K562 (cell line): ENCODE results near the gene PAPOLB. TPM values are rescaled to one million over a fixed set of nuclear protein-coding genes. Genes with fewer than 3 reads are reported as not detected.

ENCODE experiments used
- ATAC-seq: fragments of 200-7000 bp; cut with Tn5 transposase; 3 replicates; pipeline ENCODE4 v1.9.1; 2020; ENCODE audit warnings: moderate library complexity
- BruUV-seq: library from RNA; stranded (reverse); fragments of 400-500 nt; replicated peaks from 2 replicates; lab custom pipeline; 2021; lab: Mats Ljungman, UMichigan
- CTCF ChIA-PET: fragments of 300-600 bp; formaldehyde crosslinking; extraction: SDS; loops from one replicate; lab custom pipeline; 2021; ENCODE audit warnings: low intra/inter-chr PET ratio; lab: Yijun Ruan, JAX
- POLR2A ChIA-PET: fragments of 300-600, 350-650 bp; sonication (Branson Sonifier 250); formaldehyde crosslinking; extraction: SDS; loops from one replicate; lab custom pipeline; 2021; ENCODE audit warnings: antibody characterized with exemption, inconsistent platforms; lab: Yijun Ruan, JAX
- DNase-seq, 4 experiments: peaks; one replicate each; pipeline versions ENCODE4 v3.0.0 to v3.0.0-alpha.2; 2011 to 2018; ENCODE audit warnings: low spot score in 3 of 4, mixed read lengths in 3 of 4; ENCODE audit errors: extremely low read depth in 1 of 4
- FAIRE-seq: peaks from 2 replicates; lab custom pipeline; 2011; peaks lifted over from hg19 to GRCh38; lab: Jason Lieb, UNC
- H2AFZ ChIP-seq: 2 replicates; pipeline ENCODE4 v1.6.0; 2011; ENCODE audit warnings: low read depth, low read length, control low read depth, inconsistent platforms
- H3K27ac ChIP-seq: fragments of 200-600 bp; 3 replicates; pipeline ENCODE4 v1.8.0; 2011; ENCODE audit warnings: low read depth, mild to moderate bottlenecking, control low read depth, inconsistent platforms, low read length, moderate library complexity, mixed read lengths; ENCODE audit errors: extremely low read depth
- H3K27me3 ChIP-seq, 2 experiments: fragments of 300-600 bp in 1 of 2; 2 replicates in 1 of 2; 3 replicates in 1 of 2; pipeline versions ENCODE4 v1.6.0 to v1.8.0; 2011; ENCODE audit warnings: inconsistent platforms in 2 of 2, low read length in 2 of 2, mild to moderate bottlenecking in 1 of 2, mixed read lengths in 1 of 2, moderate library complexity in 1 of 2; ENCODE audit not compliant: control insufficient read depth in 2 of 2, insufficient read depth in 2 of 2
- H3K36me3 ChIP-seq: fragments of 300-600 bp; 3 replicates; pipeline ENCODE4 v1.8.0; 2011; ENCODE audit warnings: mild to moderate bottlenecking, low read length, inconsistent platforms; ENCODE audit not compliant: control insufficient read depth, insufficient read depth
- H3K4me1 ChIP-seq, 2 experiments: fragments of 200-600 bp in 1 of 2; replicated peaks in 1 of 2; 2 replicates in 1 of 2; 3 replicates in 1 of 2; pipeline versions ENCODE4 v1.5.1 to v1.8.0; 2011; ENCODE audit warnings: inconsistent platforms in 2 of 2, low read length in 2 of 2, mild to moderate bottlenecking in 1 of 2, mixed read lengths in 1 of 2, moderate library complexity in 1 of 2; ENCODE audit not compliant: control insufficient read depth in 2 of 2, insufficient read depth in 2 of 2
- H3K4me2 ChIP-seq: 2 replicates; pipeline ENCODE4 v1.6.1; 2011; ENCODE audit warnings: low read length, control low read depth, inconsistent platforms, mixed read lengths; ENCODE audit not compliant: insufficient read depth
- H3K4me3 ChIP-seq: fragments of 200-600 bp; sonication (generic), shearing (Covaris generic); 2 replicates; pipeline ENCODE4 v1.5.1; 2016; ENCODE audit warnings: control low read depth, inconsistent platforms
- H3K79me2 ChIP-seq: fragments of 200-600 bp; 3 replicates; pipeline ENCODE4 v1.8.0; 2011; ENCODE audit warnings: low read length, inconsistent platforms; ENCODE audit not compliant: control insufficient read depth, insufficient read depth
- H3K9ac ChIP-seq, 2 experiments: 2 replicates each; pipeline versions ENCODE4 v1.6.0 to v1.6.1; 2011; ENCODE audit warnings: low read depth in 2 of 2, low read length in 2 of 2, control low read depth in 1 of 2, inconsistent platforms in 1 of 2, mild to moderate bottlenecking in 1 of 2, mixed read lengths in 1 of 2; ENCODE audit not compliant: insufficient read depth in 1 of 2
- H3K9me1 ChIP-seq: one replicate; pipeline ENCODE4 v1.6.0; 2011; ENCODE audit warnings: inconsistent platforms, mild to moderate bottlenecking, low read length, moderate library complexity; ENCODE audit not compliant: control insufficient read depth, insufficient read depth
- H3K9me3 ChIP-seq: replicated peaks from 2 replicates; pipeline ENCODE4 v1.5.1; 2011; ENCODE audit warnings: low read depth, low read length, inconsistent platforms; ENCODE audit not compliant: control insufficient read depth, insufficient read depth
- H4K20me1 ChIP-seq: replicated peaks from 2 replicates; pipeline ENCODE4 v1.6.1; 2011; ENCODE audit warnings: low read length, inconsistent platforms, mixed read lengths; ENCODE audit not compliant: control insufficient read depth, insufficient read depth
- CBX2 ChIP-seq: fragments of 200-600 bp; sonication (generic); IDR thresholded peaks from one replicate; pipeline ENCODE4 v1.6.1; 2012; ENCODE audit warnings: mild to moderate bottlenecking, low read length, inconsistent platforms; ENCODE audit not compliant: insufficient read depth, poor library complexity, severe bottlenecking
- ELF1 ChIP-seq: fragments of 200-800 bp; sonication (Bioruptor generic); IDR thresholded peaks from 2 replicates; pipeline ENCODE4 v1.6.1; 2016; ENCODE audit warnings: missing genetic modification characterization, missing compliant biosample characterization
- ESRRA ChIP-seq: fragments of 450-650 bp; IDR thresholded peaks from 2 replicates; pipeline ENCODE4 v1.6.1; 2014; ENCODE audit warnings: low read depth, mild to moderate bottlenecking, moderate library complexity, borderline replicate concordance
- EWSR1 ChIP-seq: fragments of 450-650 bp; IDR thresholded peaks from 2 replicates; pipeline ENCODE4 v1.6.1; 2018; ENCODE audit warnings: borderline replicate concordance, mild to moderate bottlenecking, low read depth, moderate library complexity; ENCODE audit not compliant: partially characterized antibody
- HES1 ChIP-seq: fragments of 450-650 bp; IDR thresholded peaks from 2 replicates; pipeline ENCODE4 v1.6.1; 2016; ENCODE audit warnings: low read depth, mild to moderate bottlenecking, moderate library complexity
- HMG20B ChIP-seq: fragments of 250-450 bp; sonication (Bioruptor Pico); IDR thresholded peaks from 2 replicates; pipeline ENCODE4 v1.5.0; 2021; ENCODE audit warnings: mild to moderate bottlenecking
- KAT8 ChIP-seq: fragments of 450-650 bp; IDR thresholded peaks from 2 replicates; pipeline ENCODE4 v1.6.1; 2016; ENCODE audit warnings: low read depth, mild to moderate bottlenecking
- MLLT1 ChIP-seq, 2 experiments: fragments of 450-650 bp; IDR thresholded peaks; 2 replicates each; pipeline ENCODE4 v1.6.1; 2016
- PCBP2 ChIP-seq: fragments of 200-400 bp; formaldehyde crosslinking; IDR thresholded peaks from 2 replicates; pipeline ENCODE4 v1.6.1; 2018; ENCODE audit warnings: low read length, low read depth, mild to moderate bottlenecking, moderate library complexity; ENCODE audit not compliant: poor library complexity, severe bottlenecking
- PML ChIP-seq: IDR thresholded peaks from 2 replicates; pipeline ENCODE4 v1.6.1; 2012; ENCODE audit warnings: low read length, inconsistent platforms
- RBM34 ChIP-seq: fragments of 200-400 bp; formaldehyde crosslinking; IDR thresholded peaks from 2 replicates; pipeline ENCODE4 v1.6.1; 2018; ENCODE audit warnings: low read length, borderline replicate concordance; ENCODE audit not compliant: insufficient read depth
- RFX7 ChIP-seq: fragments of 250-450 bp; sonication (Bioruptor Pico); IDR thresholded peaks from 2 replicates; pipeline ENCODE4 v1.5.1; 2021; ENCODE audit warnings: mild to moderate bottlenecking
- RNF2 ChIP-seq: sonication (generic); IDR thresholded peaks from 2 replicates; pipeline ENCODE4 v1.6.1; 2016
- TARDBP ChIP-seq: fragments of 450-650 bp; IDR thresholded peaks from 2 replicates; pipeline ENCODE4 v1.6.1; 2016
- WHSC1 ChIP-seq: IDR thresholded peaks from one replicate; pipeline ENCODE4 v1.6.1; 2012; ENCODE audit warnings: low read length, control low read depth, inconsistent platforms
- ZNF41 ChIP-seq: fragments of 250-450 bp; sonication (Bioruptor Pico); conservative IDR thresholded peaks from 2 replicates; pipeline ENCODE4 v1.4.0; 2020; ENCODE audit warnings: mild to moderate bottlenecking
- ZNF699 ChIP-seq: fragments of 250-450 bp; sonication (Bioruptor Pico); IDR thresholded peaks from 2 replicates; pipeline ENCODE4 v1.8.0; 2021; ENCODE audit warnings: mild to moderate bottlenecking, moderate library complexity; ENCODE audit not compliant: insufficient replicate concordance
- ZNF707 ChIP-seq: fragments of 250-450 bp; sonication (Bioruptor Pico); conservative IDR thresholded peaks from 2 replicates; pipeline ENCODE4 v1.8.0; 2022; ENCODE audit warnings: inconsistent platforms, mild to moderate bottlenecking, moderate library complexity
- WGBS: fragments of 100-300 bp; shearing (Covaris generic); methylation state at CpG from one replicate; pipeline ENCODE4 v1.1.6; 2016; ENCODE audit warnings: low coverage, mixed read lengths; ENCODE audit not compliant: insufficient coverage; ENCODE audit errors: missing lambda C conversion rate; 5-methylcytosine and 5-hydroxymethylcytosine counted together
- in situ Hi-C: fragments of 300-500 bp; cut with MboI; formaldehyde crosslinking; loops from 4 replicates; pipeline ENCODE4 v1.15.0; 2018; ENCODE audit warnings: inconsistent platforms, mixed read lengths
- intact Hi-C: fragments of 100-400 bp; cut with micrococcal nuclease; formaldehyde crosslinking; loops from 2 replicates; pipeline ENCODE4 v1.14.2; 2022
- polyA plus RNA-seq, 8 experiments: library from polyadenylated mRNA; depleted of rRNA in 4 of 8; stranded (reverse) in 5 of 8; unstranded in 3 of 8; fragments of >200 nt; fragmentation: Nextera tagmentation in 2 of 8; fragmentation: Illumina TruSeq in 1 of 8; extraction: Ambion mirVana in 2 of 8; extraction: Trizol in 1 of 8; gene quantifications; 2 replicates each; pipeline versions ENCODE4 v1.2.1 to v1.2.3, GENCODE V29; 2011 to 2014; ENCODE audit warnings: inconsistent platforms in 1 of 8, missing spikeins in 1 of 8
- total RNA-seq, 7 experiments: library from RNA; depleted of rRNA in 6 of 7; stranded (reverse); fragments of >200 nt in 6 of 7; fragmentation: Illumina TruSeq in 2 of 7; extraction: Trizol in 2 of 7; gene quantifications; 2 replicates each; pipeline versions ENCODE4 v1.2.1 to v1.2.3, GENCODE V29; 2011 to 2021; ENCODE audit warnings: low replicate concordance in 1 of 7
- TF ChIP-seq, protein P1 (sequence below): fragments of 250-450 bp; sonication (Bioruptor Pico); IDR thresholded peaks from 2 replicates; pipeline ENCODE4 v1.4.0; 2020

Gene PAPOLB
- total and polyA plus RNA-seq, 9 of the 15 experiments (the other 6 are each of a cell fraction or from before 2014, with no cell fraction given) = 0.04 to 0.33 (median 0.16) TPM; not detected in 4

DNA sequence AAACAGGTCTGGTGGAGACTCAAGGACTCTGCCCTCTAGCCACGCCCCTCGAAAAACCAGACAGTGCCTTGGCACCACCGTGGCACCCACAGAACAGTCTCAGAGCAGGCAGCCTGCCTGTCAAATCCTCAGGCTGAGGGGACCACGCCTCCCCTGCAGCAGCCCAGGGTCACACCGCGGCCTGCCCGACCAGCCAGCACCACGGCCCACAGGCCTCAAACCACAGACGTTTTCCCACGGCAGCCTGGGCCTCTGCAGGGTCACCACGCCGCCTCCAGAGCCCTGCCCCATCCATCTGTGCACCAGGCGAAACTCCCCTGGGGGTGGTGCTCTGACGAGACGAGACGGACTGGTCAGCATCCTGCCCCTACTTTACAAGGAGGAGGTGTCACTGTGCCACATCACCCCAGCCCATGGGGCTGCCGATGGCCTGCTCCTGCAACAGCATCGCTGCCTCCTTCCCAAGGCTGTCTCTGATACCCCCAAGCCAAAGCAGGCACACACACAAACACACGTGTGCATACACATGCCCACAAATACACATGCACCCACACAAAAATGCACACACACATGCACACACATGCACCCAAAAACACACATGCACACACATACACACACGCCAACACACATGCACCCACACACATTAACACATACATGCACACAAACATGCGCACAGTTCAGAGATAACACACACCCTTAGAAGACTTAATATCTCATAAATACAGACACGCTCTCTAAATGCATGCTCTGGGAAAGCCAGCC lies 24.6 kb downstream of the PAPOLB start (continued):
- TF ChIP-seq CBX2 = no peak

DNA sequence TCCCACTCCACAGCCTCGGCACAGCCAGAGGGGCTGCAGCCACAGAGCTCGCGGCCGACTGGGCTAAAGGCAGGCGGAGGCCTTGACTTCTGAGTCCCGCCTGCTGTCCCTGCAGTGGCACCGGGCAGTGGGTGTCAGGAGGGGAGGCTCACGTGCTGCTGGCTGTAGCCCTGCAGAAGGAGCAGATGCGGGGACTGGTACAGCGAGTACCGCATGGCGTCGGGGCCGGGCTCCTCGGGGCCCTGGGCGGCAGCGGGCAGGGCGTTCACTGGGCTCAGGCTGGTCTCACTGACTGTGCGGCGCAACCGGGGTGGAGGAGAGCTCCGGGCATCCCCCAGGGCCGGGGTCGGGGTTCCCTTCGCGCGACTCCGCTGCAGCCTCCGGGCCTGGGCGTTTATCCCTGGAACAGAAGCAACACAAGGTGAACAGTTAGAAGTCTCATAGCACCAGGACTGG lies 25.6 kb downstream of the PAPOLB start:
- Histone ChIP-seq H3K27ac (no peak overlapping the region), H3K4me1 (peaks cover 0 to 38% of the 10 kb centered on the region in 2 experiments; a peak in 2 of 5 replicates), H3K9ac (no peak overlapping the region), H4K20me1 (peaks cover 5% of the 10 kb centered on the region)
- no TSS peak for BruUV-seq
- in situ Hi-C loops = no loop called here
- DNase-seq = no peak
- TF ChIP-seq HMG20B (CRISPR knock-in tag) (no peak), RNF2 (no peak), PML (no peak), RFX7 (CRISPR knock-in tag) (no peak), ESRRA (no peak), ELF1 (tag) (no peak), WHSC1 (no peak), MLLT1 (IDR thresholded peaks at IDR 0.05) (no peak), ZNF41 (CRISPR knock-in tag) (no peak), KAT8 (no peak), TARDBP (no peak), ZNF699 (CRISPR knock-in tag) (no peak), EWSR1 (no peak), PCBP2 (no peak), RBM34 (no peak), ZNF707 (CRISPR knock-in tag) (no peak), HES1 (no peak)
- TF ChIP-seq, protein P1, sequence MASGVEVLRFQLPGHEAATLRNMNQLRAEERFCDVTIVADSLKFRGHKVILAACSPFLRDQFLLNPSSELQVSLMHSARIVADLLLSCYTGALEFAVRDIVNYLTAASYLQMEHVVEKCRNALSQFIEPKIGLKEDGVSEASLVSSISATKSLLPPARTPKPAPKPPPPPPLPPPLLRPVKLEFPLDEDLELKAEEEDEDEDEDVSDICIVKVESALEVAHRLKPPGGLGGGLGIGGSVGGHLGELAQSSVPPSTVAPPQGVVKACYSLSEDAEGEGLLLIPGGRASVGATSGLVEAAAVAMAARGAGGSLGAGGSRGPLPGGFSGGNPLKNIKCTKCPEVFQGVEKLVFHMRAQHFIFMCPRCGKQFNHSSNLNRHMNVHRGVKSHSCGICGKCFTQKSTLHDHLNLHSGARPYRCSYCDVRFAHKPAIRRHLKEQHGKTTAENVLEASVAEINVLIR (CRISPR knock-in tag) = no peak
- TF ChIP-seq, all 486 proteins: peak for 0
- no peaks in the 10 kb centered on the region; the same call in 2 of the 3 replicates for H3K79me2 ChIP-seq
- intact Hi-C loops = no loop called here
- H3K4me2 ChIP-seq = no peak overlapping the region
- H3K9me1 ChIP-seq = no peaks in the 10 kb centered on the region
- no peaks in the 10 kb centered on the region for H3K27me3 ChIP-seq
- ChIA-PET CTCF (no interaction called here), POLR2A (no interaction called here)
- FAIRE-seq (no peak), ATAC-seq (no peak)
- H2AFZ ChIP-seq = no peak overlapping the region
- no peak overlapping the region for H3K4me3 ChIP-seq
- no peaks in the 10 kb centered on the region for H3K36me3 ChIP-seq
- no peaks in the 10 kb centered on the region for H3K9me3 ChIP-seq
- WGBS = 78% methylated on average over 10 of the region's 30 CpGs
